NCI-H2196 treated with DMSO at 0.1 percent for 48 hours (cell line): ENCODE data around the gene TCF23.
"Not testable (repeated sequence)": the region's sequence is repeated elsewhere in the genome, so short reads cannot be mapped to it uniquely, and the experiment has no call there.

Source experiments
- DNase-seq: peaks from one replicate; lab custom pipeline; 2025; ENCODE audit not compliant: unreplicated experiment; lab: John Stamatoyannopoulos, UW

Gene TCF23

GRCh38 chr2:27148801-27149439, at the start of gene TCF23:
Gene TCF23, plus strand, starts transcription at chr2:27149004. Its CDS starts 130 bp downstream, at chr2:27149134.
- no peak for DNase-seq

GRCh38 chr2:27099334-27099955, 49.4 kb upstream of the TCF23 start:
- DNase-seq = no peak

GRCh38 chr2:27100036-27100435, 48.8 kb upstream of the TCF23 start:
- no peak for DNase-seq

- no peak for DNase-seq
These were observed 46.5 kb upstream of the TCF23 start for GRCh38 chr2:27102329-27102728.

- no peak for DNase-seq
These were observed 42.8 kb upstream of the TCF23 start for GRCh38 chr2:27105981-27106380.

GRCh38 chr2:27108221-27108620, 40.6 kb upstream of the TCF23 start:
- no peak for DNase-seq

GRCh38 chr2:27109083-27109482, 39.7 kb upstream of the TCF23 start:
- DNase-seq = no peak

- not testable (repeated sequence) for DNase-seq
These were observed 38.0 kb upstream of the TCF23 start for GRCh38 chr2:27110603-27111352.

- DNase-seq = not testable (repeated sequence)
These were observed 37.3 kb upstream of the TCF23 start for GRCh38 chr2:27111392-27112078.

- no peak for DNase-seq
These were observed 33.3 kb upstream of the TCF23 start for GRCh38 chr2:27115519-27115918.

GRCh38 chr2:27117995-27118524, 30.7 kb upstream of the TCF23 start:
- no peak for DNase-seq

GRCh38 chr2:27118525-27119329, 30.1 kb upstream of the TCF23 start, which contains the start of gene CGREF1:
Gene CGREF1, minus strand, starts transcription at chr2:27119128. Its CDS starts 14,762 bp downstream, at chr2:27104366.
- DNase-seq = no peak

GRCh38 chr2:27119330-27119670, 29.5 kb upstream of the TCF23 start:
- not testable (repeated sequence) for DNase-seq

GRCh38 chr2:27121906-27122305, 26.9 kb upstream of the TCF23 start:
- DNase-seq = no peak

GRCh38 chr2:27122791-27123190, 26.0 kb upstream of the TCF23 start:
- DNase-seq = no peak

GRCh38 chr2:27123302-27124150, 25.3 kb upstream of the TCF23 start, which contains the start of gene ABHD1:
Gene ABHD1, plus strand, starts transcription at chr2:27123815. Its CDS starts 134 bp downstream, at chr2:27123949.
- no peak for DNase-seq

- no peak for DNase-seq
These were observed 23.7 kb upstream of the TCF23 start for GRCh38 chr2:27125104-27125503.

- DNase-seq = no peak
These were observed 22.5 kb upstream of the TCF23 start for GRCh38 chr2:27126252-27126710.
